Keratinocyte (primary cell): ENCODE results near the gene MAL. TPM values are rescaled to one million over a fixed set of nuclear protein-coding genes. Genes with fewer than 3 reads are reported as not detected.

Experiments
- DNase-seq: peaks from one replicate; pipeline ENCODE4 v3.0.0-alpha.2; 2011; ENCODE audit warnings: low read depth, missing footprints, low spot score
- FAIRE-seq: peaks from 2 replicates; lab custom pipeline; 2011; peaks lifted over from hg19 to GRCh38; lab: Jason Lieb, UNC
- H2AFZ ChIP-seq: 2 replicates; pipeline ENCODE4 v1.6.0; 2012; ENCODE audit warnings: low read length, control low read depth, inconsistent platforms; ENCODE audit not compliant: control insufficient read depth
- H3K27ac ChIP-seq: 2 replicates; pipeline ENCODE4 v1.5.1; 2011; ENCODE audit warnings: low read length; ENCODE audit not compliant: control insufficient read depth, insufficient read depth
- H3K27me3 ChIP-seq: 3 replicates; pipeline ENCODE4 v1.6.0; 2011; ENCODE audit warnings: low read length; ENCODE audit not compliant: control insufficient read depth, insufficient read depth; ENCODE audit errors: extremely low read depth
- H3K36me3 ChIP-seq, 2 experiments: 2 replicates in 1 of 2; 3 replicates in 1 of 2; pipeline ENCODE4 v1.5.1; 2011; ENCODE audit warnings: low read length in 2 of 2, mild to moderate bottlenecking in 1 of 2; ENCODE audit not compliant: control insufficient read depth in 2 of 2, insufficient read depth in 2 of 2; ENCODE audit errors: extremely low read depth in 1 of 2
- H3K4me1 ChIP-seq: 3 replicates; pipeline ENCODE4 v1.5.1; 2011; ENCODE audit warnings: low read length; ENCODE audit not compliant: control insufficient read depth, insufficient read depth; ENCODE audit errors: extremely low read depth
- H3K4me2 ChIP-seq: 3 replicates; pipeline ENCODE4 v1.6.0; 2011; ENCODE audit warnings: low read depth, low read length; ENCODE audit not compliant: control insufficient read depth, insufficient read depth; ENCODE audit errors: extremely low read depth
- H3K4me3 ChIP-seq, 3 experiments: fragments of 200-600 bp in 1 of 3; sonication (generic) in 1 of 3; 2 replicates in 2 of 3; 3 replicates in 1 of 3; pipeline ENCODE4 v1.5.1; 2011 to 2016; ENCODE audit warnings: low read length in 3 of 3, mild to moderate bottlenecking in 3 of 3, control low read depth in 2 of 3, inconsistent platforms in 1 of 3, low read depth in 1 of 3, mixed read lengths in 1 of 3, mixed run types in 1 of 3, moderate library complexity in 1 of 3; ENCODE audit not compliant: control insufficient read depth in 2 of 3, insufficient read depth in 2 of 3; ENCODE audit errors: extremely low read depth in 1 of 3
- H3K79me2 ChIP-seq: 2 replicates; pipeline ENCODE4 v1.6.0; 2012; ENCODE audit warnings: low read length; ENCODE audit not compliant: control insufficient read depth, insufficient read depth
- H3K9ac ChIP-seq: 3 replicates; pipeline ENCODE4 v1.6.0; 2011; ENCODE audit warnings: low read length; ENCODE audit not compliant: control insufficient read depth, insufficient read depth; ENCODE audit errors: extremely low read depth
- H3K9me1 ChIP-seq: 3 replicates; pipeline ENCODE4 v1.6.0; 2011; ENCODE audit warnings: low read length; ENCODE audit not compliant: control insufficient read depth, insufficient read depth; ENCODE audit errors: extremely low read depth
- H3K9me3 ChIP-seq: 2 replicates; pipeline ENCODE4 v1.5.1; 2012; ENCODE audit warnings: low read depth, low read length; ENCODE audit not compliant: control insufficient read depth
- H4K20me1 ChIP-seq: 3 replicates; pipeline ENCODE4 v1.6.0; 2011; ENCODE audit warnings: low read length; ENCODE audit not compliant: control insufficient read depth, insufficient read depth; ENCODE audit errors: extremely low read depth
- CTCF ChIP-seq, 3 experiments: IDR thresholded peaks in 1 of 3; conservative IDR thresholded peaks in 1 of 3; optimal IDR thresholded peaks in 1 of 3; 2 replicates in 2 of 3; 3 replicates in 1 of 3; pipeline versions ENCODE3 to v1.5.1; 2011; ENCODE audit warnings: low read length in 3 of 3, mild to moderate bottlenecking in 3 of 3, moderate library complexity in 2 of 3, control low read depth in 1 of 3, inconsistent platforms in 1 of 3; ENCODE audit not compliant: insufficient read depth in 2 of 3; ENCODE audit errors: extremely low read depth in 1 of 3
- EZH2 ChIP-seq: IDR thresholded peaks from one replicate; pipeline ENCODE4 v1.6.1; 2012; ENCODE audit warnings: inconsistent platforms, mild to moderate bottlenecking, low read length, moderate library complexity
- dilution Hi-C: fragments of 300-500 bp; cut with MboI; formaldehyde crosslinking; loops from one replicate; pipeline ENCODE4 v1.7.0; 2020; ENCODE audit warnings: low sequenced_read_pairs; ENCODE audit not compliant: extremely low pct_ligation_motif_present
- polyA plus RNA-seq, 5 experiments: library from polyadenylated mRNA; depleted of rRNA in 3 of 5; stranded (reverse) in 3 of 5; stranded (forward) in 1 of 5; unstranded in 1 of 5; fragments of >200 nt; gene quantifications; 1 replicate in 1 of 5; 2 replicates in 3 of 5; 3 replicates in 1 of 5; pipeline versions ENCODE4 v1.2.1 to v1.2.3, GENCODE V29; 2011 to 2012; ENCODE audit warnings: missing spikeins in 2 of 5, low read depth in 1 of 5, low replicate concordance in 1 of 5

Gene MAL
- polyA plus RNA-seq, 1 donor (not counting 4 experiments of a cell fraction or from before 2014, with no cell fraction given): not detected

- no peak overlapping the region for H2AFZ ChIP-seq
- no peaks in the 10 kb centered on the region for H3K79me2 ChIP-seq
- no peak for FAIRE-seq
- no peak overlapping the region for H3K4me2 ChIP-seq
- no peak overlapping the region for H3K4me3 ChIP-seq
- no peaks in the 10 kb centered on the region for H4K20me1 ChIP-seq
- H3K9me3 ChIP-seq: no peaks in the 10 kb centered on the region
- TF ChIP-seq EZH2 (no peak), CTCF (optimal IDR thresholded peaks at IDR 0.05 in 1 of 3, IDR thresholded peaks at IDR 0.05 in 1 of 3, conservative IDR thresholded peaks at IDR 0.05 in 1 of 3; ENCODE audit: extremely low read depth in 1 of 3, insufficient read depth in 2 of 3, low read length in 3 of 3) (no peak)
- H3K27ac ChIP-seq: no peak overlapping the region
- no peaks in the 10 kb centered on the region for H3K9me1 ChIP-seq
- dilution Hi-C loops: no loop called here
- no peak overlapping the region for H3K9ac ChIP-seq
- H3K4me1 ChIP-seq: no peaks in the 10 kb centered on the region
- no peaks in the 10 kb centered on the region for H3K36me3 ChIP-seq
- DNase-seq: no peak
- peaks cover 23% of the 10 kb centered on the region for H3K27me3 ChIP-seq
Observed at GRCh38 chr2:95019572-95019971, 5.9 kb upstream of the MAL start.

- no peak overlapping the region for H2AFZ ChIP-seq
- DNase-seq (no peak), FAIRE-seq (no peak)
- dilution Hi-C loops: no loop called here
- H3K27ac ChIP-seq: no peak overlapping the region
- H3K9me3 ChIP-seq: no peaks in the 10 kb centered on the region
- H3K9me1 ChIP-seq: no peaks in the 10 kb centered on the region
- no peaks in the 10 kb centered on the region for H3K79me2 ChIP-seq
- no peak overlapping the region for H3K4me2 ChIP-seq
- peaks cover 27% of the 10 kb centered on the region for H3K27me3 ChIP-seq
- H3K4me3 ChIP-seq: no peak overlapping the region
- H3K4me1 ChIP-seq: no peaks in the 10 kb centered on the region
- H3K9ac ChIP-seq: no peak overlapping the region
- H3K36me3 ChIP-seq: no peaks in the 10 kb centered on the region
- no peaks in the 10 kb centered on the region for H4K20me1 ChIP-seq
- no peak for TF ChIP-seq EZH2
- TF ChIP-seq CTCF (optimal IDR thresholded peaks at IDR 0.05 in 1 of 3, IDR thresholded peaks at IDR 0.05 in 1 of 3, conservative IDR thresholded peaks at IDR 0.05 in 1 of 3; ENCODE audit: extremely low read depth in 1 of 3, insufficient read depth in 2 of 3, low read length in 3 of 3): no peak
Observed at GRCh38 chr2:95020275-95021022, 5.1 kb upstream of the MAL start.
